SU-DHL-6 (cell line): Measurements from ENCODE around the gene SCAMP3.
A peak's percentile ranks its signal among the peaks of the same experiment; 100 is the strongest.

ENCODE experiments used
- CTCF ChIP-seq: fragments of 200-600 bp; sonication (generic); IDR thresholded peaks from one replicate; pipeline ENCODE4 v1.5.1; 2017; ENCODE audit warnings: antibody characterized with exemption, mild to moderate bottlenecking, low read length, moderate library complexity; ENCODE audit not compliant: insufficient read depth, poor library complexity, severe bottlenecking
- EZH2phosphoT487 ChIP-seq: fragments of 200-600 bp; sonication (generic), shearing (Covaris generic); conservative IDR thresholded peaks from 2 replicates; pipeline ENCODE4 v1.6.1; 2018; ENCODE audit warnings: mild to moderate bottlenecking, antibody characterized with exemption, low read length, moderate library complexity, mixed read lengths

- TF ChIP-seq CTCF (peak; percentile 11), EZH2phosphoT487 (no peak)
These were observed 47.4 kb upstream of the SCAMP3 start for GRCh38 chr1:155309423-155310021.
